Stimulated activated CD8-positive, alpha-beta memory T cell treated with anti-CD3 and anti-CD28 coated beads, Interleukin-2, amount 100 ng/mL, for 1 hour (primary cell): ENCODE measurements around the gene PIK3C2G.
"Not testable (repeated sequence)": the region's sequence is repeated elsewhere in the genome, so short reads cannot be mapped to it uniquely, and the experiment has no call there.

Experiments
- DNase-seq, 2 donors: peaks; one replicate each; pipeline ENCODE4 v3.0.0-alpha.2; 2020; ENCODE audit warnings: low read depth in 2 of 2

Gene PIK3C2G, protein sequence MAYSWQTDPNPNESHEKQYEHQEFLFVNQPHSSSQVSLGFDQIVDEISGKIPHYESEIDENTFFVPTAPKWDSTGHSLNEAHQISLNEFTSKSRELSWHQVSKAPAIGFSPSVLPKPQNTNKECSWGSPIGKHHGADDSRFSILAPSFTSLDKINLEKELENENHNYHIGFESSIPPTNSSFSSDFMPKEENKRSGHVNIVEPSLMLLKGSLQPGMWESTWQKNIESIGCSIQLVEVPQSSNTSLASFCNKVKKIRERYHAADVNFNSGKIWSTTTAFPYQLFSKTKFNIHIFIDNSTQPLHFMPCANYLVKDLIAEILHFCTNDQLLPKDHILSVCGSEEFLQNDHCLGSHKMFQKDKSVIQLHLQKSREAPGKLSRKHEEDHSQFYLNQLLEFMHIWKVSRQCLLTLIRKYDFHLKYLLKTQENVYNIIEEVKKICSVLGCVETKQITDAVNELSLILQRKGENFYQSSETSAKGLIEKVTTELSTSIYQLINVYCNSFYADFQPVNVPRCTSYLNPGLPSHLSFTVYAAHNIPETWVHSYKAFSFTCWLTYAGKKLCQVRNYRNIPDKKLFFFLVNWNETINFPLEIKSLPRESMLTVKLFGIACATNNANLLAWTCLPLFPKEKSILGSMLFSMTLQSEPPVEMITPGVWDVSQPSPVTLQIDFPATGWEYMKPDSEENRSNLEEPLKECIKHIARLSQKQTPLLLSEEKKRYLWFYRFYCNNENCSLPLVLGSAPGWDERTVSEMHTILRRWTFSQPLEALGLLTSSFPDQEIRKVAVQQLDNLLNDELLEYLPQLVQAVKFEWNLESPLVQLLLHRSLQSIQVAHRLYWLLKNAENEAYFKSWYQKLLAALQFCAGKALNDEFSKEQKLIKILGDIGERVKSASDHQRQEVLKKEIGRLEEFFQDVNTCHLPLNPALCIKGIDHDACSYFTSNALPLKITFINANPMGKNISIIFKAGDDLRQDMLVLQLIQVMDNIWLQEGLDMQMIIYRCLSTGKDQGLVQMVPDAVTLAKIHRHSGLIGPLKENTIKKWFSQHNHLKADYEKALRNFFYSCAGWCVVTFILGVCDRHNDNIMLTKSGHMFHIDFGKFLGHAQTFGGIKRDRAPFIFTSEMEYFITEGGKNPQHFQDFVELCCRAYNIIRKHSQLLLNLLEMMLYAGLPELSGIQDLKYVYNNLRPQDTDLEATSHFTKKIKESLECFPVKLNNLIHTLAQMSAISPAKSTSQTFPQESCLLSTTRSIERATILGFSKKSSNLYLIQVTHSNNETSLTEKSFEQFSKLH (N-terminal part only)

DNA sequence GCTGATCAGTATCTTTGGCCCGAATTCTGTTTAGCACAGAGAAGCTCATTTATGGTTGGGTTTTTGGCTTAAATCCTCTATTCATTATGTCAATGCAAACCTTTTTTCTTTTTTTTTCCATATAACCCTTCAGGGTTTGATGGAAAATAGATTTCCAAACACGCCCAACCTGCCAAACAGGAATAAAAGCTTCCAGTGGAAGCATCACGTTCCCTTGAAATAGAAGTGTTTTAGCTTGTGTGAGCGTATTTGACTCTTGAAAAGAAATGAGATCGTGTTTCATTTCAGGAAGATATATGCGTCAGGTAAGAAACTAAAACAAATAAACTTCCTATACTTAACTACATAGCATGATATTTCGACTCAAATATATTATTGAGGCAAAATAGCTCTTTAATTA lies at the start of gene PIK3C2G:
PIK3C2G (plus strand) TSS at position 246 of the 400 bp plus-strand sequence. CDS start 20,564 bp downstream, outside the sequence.
- DNase-seq = no peak

DNA sequence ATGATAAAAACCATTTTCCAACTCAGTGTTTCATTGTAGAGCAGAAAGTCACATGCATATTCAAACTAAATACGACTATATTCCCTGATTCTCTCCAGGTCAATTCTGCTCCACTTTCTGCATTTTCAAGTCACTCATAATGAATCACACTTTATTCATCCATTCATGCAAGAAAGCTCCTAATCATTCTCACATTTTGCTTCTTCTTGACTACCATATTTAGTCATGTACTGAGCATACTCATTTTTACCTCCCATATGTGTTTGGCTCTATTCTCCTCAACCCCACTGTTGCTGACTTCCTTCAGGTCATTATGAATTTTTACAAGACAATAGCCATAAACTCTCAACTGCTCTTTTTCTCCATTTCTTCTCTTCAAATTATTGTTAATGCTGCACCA lies 43.4 kb upstream of the PIK3C2G start:
- no peak for DNase-seq

DNA sequence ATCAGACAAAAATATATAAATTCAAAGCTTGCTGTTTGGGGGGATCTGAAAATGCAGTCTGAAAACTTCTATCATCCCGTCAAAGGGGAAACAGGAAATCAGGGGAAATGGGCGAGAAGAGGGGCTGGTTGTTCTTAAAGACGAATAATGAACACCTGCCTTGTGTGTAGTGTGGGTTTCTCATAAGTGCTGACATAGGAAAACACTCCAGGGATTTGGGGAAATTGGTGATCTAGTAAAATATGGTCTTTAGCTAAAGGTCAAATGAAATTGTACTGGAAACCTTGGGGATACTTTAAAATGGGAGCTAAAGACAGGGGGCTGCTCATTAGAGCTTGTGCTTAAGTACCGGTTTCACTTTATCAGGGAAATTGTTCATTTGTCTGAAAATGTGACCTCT lies 39.6 kb upstream of the PIK3C2G start:
- DNase-seq = no peak

DNA sequence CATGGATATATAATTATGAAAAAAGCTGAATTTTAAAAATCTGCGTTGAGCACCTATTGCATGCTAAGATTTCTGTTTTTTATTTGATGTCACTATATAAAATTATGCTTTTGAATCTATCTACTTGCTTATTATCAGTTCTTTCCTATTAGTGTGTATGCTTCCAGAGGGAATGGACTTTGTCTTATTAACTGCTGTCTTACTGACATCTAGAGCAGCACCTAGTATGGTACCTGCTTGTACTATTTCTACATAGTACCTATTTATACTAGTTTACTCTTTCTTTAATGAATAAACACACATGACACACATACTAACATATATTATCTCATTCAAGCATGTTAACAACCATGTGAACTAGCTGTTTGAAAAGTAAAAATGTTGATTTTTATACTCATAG lies 38.6 kb upstream of the PIK3C2G start:
- DNase-seq = no peak

DNA sequence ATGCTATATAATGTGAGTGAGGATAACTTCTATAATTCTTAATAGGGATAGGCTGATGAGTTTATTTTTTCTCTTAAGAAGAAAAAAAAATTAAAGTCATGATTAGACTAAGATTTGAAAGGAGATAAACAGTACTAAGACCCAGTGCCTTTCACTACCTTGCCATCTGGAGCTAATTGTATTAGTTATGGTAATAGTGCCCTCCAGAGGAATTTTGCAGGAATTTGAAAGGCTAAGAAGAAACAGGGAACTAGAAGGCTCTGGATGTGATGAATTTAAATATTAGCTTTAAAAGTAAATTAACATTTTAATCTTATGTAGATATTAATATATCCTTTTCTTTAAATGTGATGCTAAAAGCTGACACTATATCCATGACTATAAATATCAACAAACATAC lies 36.6 kb upstream of the PIK3C2G start:
- no peak for DNase-seq

DNA sequence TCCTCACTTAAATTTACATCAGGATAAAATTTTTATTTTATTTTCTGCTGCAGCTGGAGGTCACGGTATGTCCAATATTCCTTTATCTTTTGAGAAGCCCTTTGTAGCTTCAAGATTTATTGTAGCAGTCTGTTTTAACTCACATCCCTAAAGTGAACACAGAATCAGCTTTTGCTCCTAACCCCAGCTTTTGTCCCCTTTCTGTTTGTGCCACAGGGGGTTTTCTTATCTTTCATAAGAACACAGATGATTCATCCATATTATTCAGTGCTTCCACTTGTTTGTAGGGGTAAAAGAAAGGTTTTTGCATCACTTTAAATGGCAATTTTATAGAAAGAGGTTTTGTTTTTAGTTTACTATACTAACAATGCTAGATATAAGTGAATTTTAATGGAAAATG lies 21.8 kb upstream of the PIK3C2G start:
- DNase-seq = no peak

DNA sequence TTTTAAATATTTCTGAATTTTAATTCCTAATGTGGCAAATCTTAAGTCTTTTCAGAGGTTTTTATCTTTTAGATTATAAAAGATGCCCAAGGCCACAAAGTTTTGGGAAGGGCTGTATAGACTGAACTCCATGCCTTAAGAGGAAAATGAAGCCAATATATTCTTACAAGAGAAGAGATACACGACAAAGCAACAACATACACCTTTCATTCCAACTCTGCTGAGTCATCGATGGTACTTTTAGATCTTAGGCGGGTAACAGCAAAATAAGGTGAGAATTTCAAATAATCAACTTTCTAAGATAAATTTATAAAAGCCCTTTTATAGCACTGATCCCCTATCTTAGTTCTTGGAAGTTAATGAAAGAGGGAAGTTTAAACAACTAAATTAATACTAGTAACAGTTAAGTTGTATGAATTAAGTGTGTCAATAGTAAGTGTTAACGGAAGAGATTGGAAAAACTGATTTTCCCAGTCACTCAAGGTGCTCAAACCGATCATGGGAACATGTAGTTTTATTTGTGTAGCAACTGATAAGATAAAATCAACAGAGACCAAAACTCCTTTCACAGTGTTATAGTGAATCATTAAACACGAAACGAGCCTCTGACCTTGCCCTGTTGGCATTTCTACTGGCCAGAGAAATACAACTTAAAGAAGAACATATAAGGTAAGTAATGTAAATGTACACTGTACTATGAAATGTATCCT lies 18.8 kb upstream of the PIK3C2G start:
- no peak for DNase-seq

DNA sequence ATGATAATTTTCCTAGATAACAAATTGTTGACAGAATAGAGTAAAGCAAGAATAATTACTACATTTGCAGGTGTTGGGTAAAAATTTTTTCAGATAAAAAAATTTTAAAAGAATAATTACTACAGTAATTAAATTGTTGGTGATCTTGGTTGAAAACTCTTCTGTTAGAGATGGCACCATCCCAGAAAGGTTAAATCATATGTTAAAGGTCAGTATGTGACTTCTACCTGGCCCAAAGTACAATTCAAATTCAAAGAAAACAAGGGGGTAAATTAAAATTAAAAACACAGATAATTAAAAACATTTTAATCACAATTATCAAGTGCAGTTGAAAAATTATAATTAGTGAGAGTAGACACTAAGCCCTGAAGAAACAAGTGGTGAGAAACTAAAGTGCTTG lies 18.1 kb upstream of the PIK3C2G start:
- no peak for DNase-seq

DNA sequence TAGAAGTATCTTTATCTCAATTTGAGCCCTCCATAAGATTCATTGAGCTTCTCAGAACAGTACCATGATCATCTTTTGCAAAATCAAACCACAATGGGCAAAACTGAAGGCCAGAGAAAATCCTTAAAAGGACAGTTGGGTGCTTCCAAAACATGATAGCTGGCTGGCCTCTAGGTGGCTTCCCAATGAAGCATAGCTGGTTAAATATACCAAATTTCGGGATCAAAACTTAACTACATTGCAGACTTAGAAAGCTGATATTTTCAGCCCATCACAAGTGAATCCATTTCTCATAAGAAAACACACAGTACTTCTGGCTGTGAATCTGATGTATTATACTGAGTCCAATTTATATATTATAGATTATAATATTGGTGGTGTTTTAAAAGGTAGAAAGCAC lies 15.3 kb upstream of the PIK3C2G start:
- DNase-seq = no peak

DNA sequence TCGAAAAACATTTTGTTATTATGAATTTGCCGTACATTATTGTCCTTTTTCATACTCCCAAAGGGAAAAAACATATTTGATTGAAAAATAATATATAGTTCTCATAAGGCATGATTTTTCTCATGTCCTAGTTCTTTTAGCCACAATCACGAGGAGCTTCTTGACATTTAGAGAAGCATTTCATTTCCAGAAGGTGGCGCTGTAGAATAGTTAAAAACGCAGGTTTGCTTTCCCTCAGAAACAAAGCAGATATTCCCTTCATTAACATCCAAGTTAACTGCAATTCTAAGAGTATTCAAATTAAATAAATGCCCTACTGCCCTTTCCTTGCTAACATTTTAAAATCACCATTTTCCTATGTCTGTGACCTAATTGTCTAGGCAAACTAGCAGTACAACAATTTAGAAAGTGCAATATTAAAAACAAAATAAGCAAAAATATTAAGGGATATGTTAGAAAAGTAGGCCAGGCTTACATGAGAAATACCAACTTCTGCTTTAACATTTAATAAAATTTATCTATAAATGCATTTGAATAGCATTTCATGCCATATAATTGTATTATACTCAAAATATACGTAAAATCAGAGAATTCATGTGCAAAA lies 10.9 kb upstream of the PIK3C2G start:
- DNase-seq = no peak

DNA sequence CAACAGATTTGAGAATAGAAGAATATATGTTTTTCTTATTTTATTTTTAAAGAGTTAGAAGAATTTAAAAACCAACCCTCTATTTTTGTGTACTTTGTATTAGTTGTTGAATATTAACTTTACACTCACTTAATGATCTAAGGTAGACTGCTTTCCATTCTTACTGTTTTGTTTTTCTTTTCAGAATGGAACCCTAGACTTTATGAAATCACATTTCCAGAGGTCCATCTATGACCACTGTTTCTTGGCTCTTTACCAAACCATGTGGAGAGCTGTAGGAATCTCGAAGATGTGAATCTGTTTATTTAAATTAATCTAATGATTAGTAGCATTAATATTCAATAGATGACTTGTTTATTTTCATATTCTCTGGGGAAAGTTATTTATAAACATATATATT lies 7.2 kb upstream of the PIK3C2G start:
- no peak for DNase-seq

DNA sequence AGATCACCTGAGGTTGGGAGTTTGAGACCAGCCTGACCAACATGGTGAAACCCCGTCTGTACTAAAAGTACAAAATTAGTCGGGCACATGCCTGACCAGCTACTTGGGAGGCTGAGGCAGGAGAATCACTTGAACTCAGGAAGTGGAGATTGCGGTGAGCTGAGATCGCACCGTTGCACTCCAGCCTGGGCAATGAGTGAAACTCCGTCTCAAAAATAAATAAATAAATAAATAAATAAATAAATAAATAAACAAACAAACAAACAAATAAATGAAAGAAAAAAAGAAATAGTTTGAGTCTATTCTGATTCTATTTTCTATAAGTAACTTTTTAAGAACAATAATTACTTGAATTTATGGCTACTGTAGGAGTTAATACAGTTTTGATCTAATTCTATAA lies 6.3 kb upstream of the PIK3C2G start:
- not testable (repeated sequence) for DNase-seq

DNA sequence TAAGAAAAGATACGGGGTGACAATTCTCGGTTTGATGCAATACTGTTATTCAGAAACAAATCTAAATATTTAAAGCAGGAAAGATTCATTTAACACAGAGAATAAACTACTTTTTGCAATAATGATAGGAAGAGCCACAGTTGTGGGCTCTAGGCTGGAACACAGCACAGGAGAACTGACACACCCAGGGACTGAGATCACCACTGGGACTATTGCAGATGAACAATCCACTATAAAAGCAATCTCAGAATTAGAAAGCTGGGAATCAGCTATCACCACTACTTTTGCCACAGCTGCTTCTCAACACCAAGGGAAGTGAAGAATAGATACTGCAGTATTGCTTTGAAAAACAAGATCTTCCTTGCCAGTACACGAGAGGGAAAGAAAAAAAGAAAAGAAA lies 4.1 kb upstream of the PIK3C2G start:
- no peak for DNase-seq

DNA sequence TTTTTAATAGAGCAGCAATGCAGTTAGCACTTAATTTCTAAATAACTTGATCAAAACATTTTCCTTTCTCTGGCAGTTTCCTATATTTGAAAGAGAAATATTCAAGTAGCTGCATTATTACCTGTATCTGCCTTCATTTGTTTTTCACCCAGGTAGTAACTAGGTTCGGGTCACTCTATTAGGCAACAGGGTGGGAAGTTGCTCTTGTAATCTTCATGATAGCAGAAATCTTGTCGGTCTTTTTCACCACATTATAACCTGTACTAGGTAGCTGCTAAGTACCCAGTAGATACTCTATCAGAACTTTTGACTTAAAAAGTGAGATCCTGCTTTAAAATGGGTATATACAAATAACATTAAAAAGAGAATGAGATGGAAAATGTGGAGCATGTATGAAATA lies 2.4 kb upstream of the PIK3C2G start:
- DNase-seq = no peak

DNA sequence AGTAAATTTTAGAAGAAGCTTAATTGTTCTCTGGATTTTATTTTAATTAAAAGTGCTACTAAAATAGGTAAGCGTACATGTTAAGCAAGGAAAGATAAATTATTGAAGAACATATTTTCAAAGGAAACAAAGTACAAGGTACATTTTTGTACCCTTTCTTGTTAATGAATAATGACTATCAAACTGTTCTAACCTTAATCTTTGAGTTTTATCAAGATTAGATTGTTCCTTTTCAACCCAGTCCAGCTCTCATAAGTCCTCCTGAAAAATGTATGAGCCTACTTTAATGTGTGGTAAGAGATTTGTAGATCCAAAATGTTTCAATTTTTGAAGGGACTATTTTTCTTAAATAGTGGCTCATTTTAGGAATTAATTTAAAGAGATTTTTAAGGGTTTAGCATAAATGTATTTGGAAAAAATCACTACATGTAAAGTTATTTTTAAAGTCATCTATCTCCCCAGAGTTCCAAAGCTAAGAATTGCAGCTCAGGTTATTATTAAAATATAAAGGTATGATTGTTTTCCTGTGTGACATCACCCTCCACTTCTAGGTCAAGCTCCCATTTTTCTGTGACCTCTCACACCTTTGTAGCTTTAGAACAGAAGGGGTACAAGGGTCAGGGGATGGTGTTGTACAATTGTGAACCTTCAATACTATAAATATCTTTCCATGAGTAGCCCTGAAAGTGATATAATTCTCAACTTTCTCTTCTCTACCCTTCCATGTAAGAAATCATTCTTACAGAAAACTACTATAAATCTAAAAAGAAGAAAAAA lies 1.2 kb upstream of the PIK3C2G start:
- DNase-seq = no peak

DNA sequence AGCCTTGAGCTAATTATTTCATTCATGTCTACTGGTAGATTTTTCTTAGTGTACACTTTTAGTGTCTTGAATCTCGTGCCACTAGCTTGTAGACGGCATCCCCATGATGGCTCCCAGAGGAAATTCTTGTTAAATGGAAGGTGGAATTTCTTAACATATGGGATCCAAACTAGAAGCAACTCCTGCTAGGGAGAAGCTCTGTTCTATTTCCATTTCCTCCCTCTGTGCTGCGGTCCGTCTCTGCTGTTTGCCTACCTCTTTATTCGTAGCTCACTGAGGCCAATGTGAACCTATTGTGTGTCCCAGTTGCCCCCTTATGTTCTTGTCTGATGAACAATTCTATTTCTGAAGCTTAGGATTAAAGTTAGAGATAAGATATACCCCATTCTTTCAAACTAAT lies 588 bp downstream of the PIK3C2G start:
- DNase-seq = no peak

DNA sequence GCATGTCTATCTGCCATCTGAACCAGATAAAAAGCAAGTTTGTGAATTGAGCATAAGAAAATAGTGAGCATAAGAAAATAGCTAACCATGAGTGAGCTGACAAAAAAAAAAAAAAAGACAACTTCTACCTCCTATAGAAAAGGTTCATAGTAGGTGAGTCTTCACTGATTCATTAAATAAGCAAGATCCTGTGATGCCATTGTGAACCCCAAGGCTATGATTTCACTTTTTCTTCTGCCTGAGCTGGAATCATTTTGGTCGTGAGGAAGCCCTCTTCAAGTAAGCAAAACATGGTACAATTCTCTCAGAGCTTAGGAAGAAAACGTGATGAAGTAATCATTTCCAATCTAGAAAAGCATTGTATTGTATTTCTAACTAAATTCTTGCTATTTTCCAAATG lies 1.2 kb downstream of the PIK3C2G start:
- no peak for DNase-seq

DNA sequence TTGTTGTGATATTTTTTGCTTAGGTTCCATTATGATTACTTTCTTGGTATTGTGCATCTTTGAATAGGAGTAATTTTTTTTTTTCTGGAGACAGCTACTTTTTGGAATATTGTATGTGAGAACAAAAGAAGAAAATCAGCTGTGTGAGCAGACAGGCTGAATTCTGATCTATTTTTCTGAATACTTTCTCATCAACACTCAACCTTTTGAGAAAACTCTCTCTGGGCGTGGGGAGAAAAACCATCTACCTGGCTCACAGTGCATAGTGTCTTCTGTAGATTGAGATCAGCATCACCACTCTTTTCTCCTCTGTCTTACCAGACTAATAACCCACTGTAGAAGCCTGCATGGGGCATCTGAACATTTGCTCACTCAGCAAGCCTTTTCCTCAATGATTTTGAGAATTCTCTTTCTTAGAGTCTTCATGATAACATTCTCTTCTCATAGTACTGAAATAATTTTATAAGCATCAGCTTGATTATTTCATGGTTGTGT lies 3.3 kb downstream of the PIK3C2G start:
- no peak for DNase-seq

DNA sequence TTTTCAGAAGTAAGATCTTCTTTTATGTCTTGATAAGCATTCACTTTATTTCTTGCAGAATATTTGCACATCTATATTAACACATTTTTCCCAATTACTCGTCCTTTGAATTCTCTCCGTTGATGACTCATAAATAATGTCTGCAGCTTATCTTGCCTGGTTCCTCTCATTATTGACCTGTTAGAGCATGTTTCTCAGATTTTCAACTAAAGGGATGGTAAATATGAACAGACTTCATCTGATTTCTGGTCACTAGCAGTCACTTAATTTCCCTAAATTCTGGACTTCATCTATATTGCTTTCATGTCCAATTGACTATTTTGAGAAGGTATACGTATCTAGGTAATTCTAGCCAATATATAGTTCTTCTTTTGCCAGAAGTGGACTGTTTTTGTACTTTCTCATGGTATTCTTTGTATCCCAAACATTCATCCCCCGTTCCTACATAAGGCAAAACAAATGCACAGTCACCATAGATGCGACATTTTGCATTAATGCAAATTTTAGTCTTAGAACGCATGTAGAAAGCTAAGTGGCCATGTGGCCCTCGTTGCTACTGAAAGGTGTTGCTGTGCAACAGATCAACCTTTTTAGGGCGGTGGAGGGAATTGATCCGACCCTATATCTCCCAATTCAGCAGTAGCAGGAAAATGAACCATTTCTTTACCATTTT lies 6.2 kb downstream of the PIK3C2G start:
- DNase-seq = no peak
